K562 (cell line): Measurements from ENCODE around the gene HDAC2. TPM values are rescaled to one million over a fixed set of nuclear protein-coding genes. Genes with fewer than 3 reads are reported as not detected.

ENCODE experiments used
- ATAC-seq: fragments of 200-7000 bp; cut with Tn5 transposase; 3 replicates; pipeline ENCODE4 v1.9.1; 2020; ENCODE audit warnings: moderate library complexity
- BruUV-seq: library from RNA; stranded (reverse); fragments of 400-500 nt; replicated peaks from 2 replicates; lab custom pipeline; 2021; lab: Mats Ljungman, UMichigan
- CTCF ChIA-PET: fragments of 300-600 bp; formaldehyde crosslinking; extraction: SDS; loops from one replicate; lab custom pipeline; 2021; ENCODE audit warnings: low intra/inter-chr PET ratio; lab: Yijun Ruan, JAX
- POLR2A ChIA-PET: fragments of 300-600, 350-650 bp; sonication (Branson Sonifier 250); formaldehyde crosslinking; extraction: SDS; loops from one replicate; lab custom pipeline; 2021; ENCODE audit warnings: antibody characterized with exemption, inconsistent platforms; lab: Yijun Ruan, JAX
- DNase-seq, 4 experiments: peaks; one replicate each; pipeline versions ENCODE4 v3.0.0 to v3.0.0-alpha.2; 2011 to 2018; ENCODE audit warnings: low spot score in 3 of 4, mixed read lengths in 3 of 4; ENCODE audit errors: extremely low read depth in 1 of 4
- FAIRE-seq: peaks from 2 replicates; lab custom pipeline; 2011; peaks lifted over from hg19 to GRCh38; lab: Jason Lieb, UNC
- H2AFZ ChIP-seq: 2 replicates; pipeline ENCODE4 v1.6.0; 2011; ENCODE audit warnings: low read depth, low read length, control low read depth, inconsistent platforms
- H3K27ac ChIP-seq: fragments of 200-600 bp; 3 replicates; pipeline ENCODE4 v1.8.0; 2011; ENCODE audit warnings: low read depth, mild to moderate bottlenecking, control low read depth, inconsistent platforms, low read length, moderate library complexity, mixed read lengths; ENCODE audit errors: extremely low read depth
- H3K27me3 ChIP-seq, 2 experiments: fragments of 300-600 bp in 1 of 2; 2 replicates in 1 of 2; 3 replicates in 1 of 2; pipeline versions ENCODE4 v1.6.0 to v1.8.0; 2011; ENCODE audit warnings: inconsistent platforms in 2 of 2, low read length in 2 of 2, mild to moderate bottlenecking in 1 of 2, mixed read lengths in 1 of 2, moderate library complexity in 1 of 2; ENCODE audit not compliant: control insufficient read depth in 2 of 2, insufficient read depth in 2 of 2
- H3K36me3 ChIP-seq: fragments of 300-600 bp; 3 replicates; pipeline ENCODE4 v1.8.0; 2011; ENCODE audit warnings: mild to moderate bottlenecking, low read length, inconsistent platforms; ENCODE audit not compliant: control insufficient read depth, insufficient read depth
- H3K4me1 ChIP-seq, 2 experiments: fragments of 200-600 bp in 1 of 2; replicated peaks in 1 of 2; 2 replicates in 1 of 2; 3 replicates in 1 of 2; pipeline versions ENCODE4 v1.5.1 to v1.8.0; 2011; ENCODE audit warnings: inconsistent platforms in 2 of 2, low read length in 2 of 2, mild to moderate bottlenecking in 1 of 2, mixed read lengths in 1 of 2, moderate library complexity in 1 of 2; ENCODE audit not compliant: control insufficient read depth in 2 of 2, insufficient read depth in 2 of 2
- H3K4me2 ChIP-seq: 2 replicates; pipeline ENCODE4 v1.6.1; 2011; ENCODE audit warnings: low read length, control low read depth, inconsistent platforms, mixed read lengths; ENCODE audit not compliant: insufficient read depth
- H3K4me3 ChIP-seq: fragments of 200-600 bp; sonication (generic), shearing (Covaris generic); 2 replicates; pipeline ENCODE4 v1.5.1; 2016; ENCODE audit warnings: control low read depth, inconsistent platforms
- H3K79me2 ChIP-seq: fragments of 200-600 bp; 3 replicates; pipeline ENCODE4 v1.8.0; 2011; ENCODE audit warnings: low read length, inconsistent platforms; ENCODE audit not compliant: control insufficient read depth, insufficient read depth
- H3K9ac ChIP-seq, 2 experiments: 2 replicates each; pipeline versions ENCODE4 v1.6.0 to v1.6.1; 2011; ENCODE audit warnings: low read depth in 2 of 2, low read length in 2 of 2, control low read depth in 1 of 2, inconsistent platforms in 1 of 2, mild to moderate bottlenecking in 1 of 2, mixed read lengths in 1 of 2; ENCODE audit not compliant: insufficient read depth in 1 of 2
- H3K9me1 ChIP-seq: one replicate; pipeline ENCODE4 v1.6.0; 2011; ENCODE audit warnings: inconsistent platforms, mild to moderate bottlenecking, low read length, moderate library complexity; ENCODE audit not compliant: control insufficient read depth, insufficient read depth
- H3K9me3 ChIP-seq: replicated peaks from 2 replicates; pipeline ENCODE4 v1.5.1; 2011; ENCODE audit warnings: low read depth, low read length, inconsistent platforms; ENCODE audit not compliant: control insufficient read depth, insufficient read depth
- H4K20me1 ChIP-seq: replicated peaks from 2 replicates; pipeline ENCODE4 v1.6.1; 2011; ENCODE audit warnings: low read length, inconsistent platforms, mixed read lengths; ENCODE audit not compliant: control insufficient read depth, insufficient read depth
- ARHGAP35 ChIP-seq: fragments of 450-650 bp; IDR thresholded peaks from 2 replicates; pipeline ENCODE4 v1.6.1; 2018; ENCODE audit not compliant: partially characterized antibody
- CEBPG ChIP-seq, 3 experiments: fragments of 200-800 bp in 1 of 3; sonication (Bioruptor generic) in 1 of 3; sonication (generic) in 1 of 3; formaldehyde crosslinking in 1 of 3; IDR thresholded peaks in 2 of 3; conservative IDR thresholded peaks in 1 of 3; 2 replicates each; pipeline versions ENCODE4 v1.6.1 to v1.8.0; 2016 to 2022; ENCODE audit warnings: missing compliant biosample characterization in 2 of 3, missing genetic modification characterization in 2 of 3, mild to moderate bottlenecking in 1 of 3, missing genetic modification reagents in 1 of 3
- CREBBP ChIP-seq: IDR thresholded peaks from one replicate; pipeline ENCODE4 v1.6.1; 2012; ENCODE audit warnings: low read depth, mild to moderate bottlenecking, control low read depth, inconsistent platforms, low read length
- ELF2 ChIP-seq: fragments of 250-450 bp; sonication (Bioruptor Pico); IDR thresholded peaks from 2 replicates; pipeline ENCODE4 v1.5.0; 2021; ENCODE audit warnings: mild to moderate bottlenecking
- EP400 ChIP-seq: fragments of 450-650 bp; IDR thresholded peaks from 2 replicates; pipeline ENCODE4 v1.6.1; 2017; ENCODE audit warnings: antibody characterized with exemption, mild to moderate bottlenecking, moderate library complexity
- ETV5 ChIP-seq: sonication (generic); formaldehyde crosslinking; IDR thresholded peaks from 2 replicates; pipeline ENCODE4 v1.4.0; 2020; ENCODE audit warnings: low read depth, mild to moderate bottlenecking, missing genetic modification reagents
- HDAC6 ChIP-seq: IDR thresholded peaks from 2 replicates; pipeline ENCODE4 v1.6.1; 2012; ENCODE audit warnings: low read depth, mild to moderate bottlenecking, control low read depth, inconsistent platforms, low read length, moderate library complexity
- HNRNPUL1 ChIP-seq: fragments of 200-400 bp; formaldehyde crosslinking; IDR thresholded peaks from 2 replicates; pipeline ENCODE4 v1.6.1; 2017; ENCODE audit warnings: low read length
- IFI16 ChIP-seq: fragments of 250-450 bp; sonication (Bioruptor Pico); IDR thresholded peaks from 2 replicates; pipeline ENCODE4 v2.1.2; 2022; ENCODE audit warnings: mild to moderate bottlenecking, inconsistent platforms
- L3MBTL2 ChIP-seq: fragments of 450-650 bp; IDR thresholded peaks from 2 replicates; pipeline ENCODE4 v1.6.1; 2016; ENCODE audit warnings: mild to moderate bottlenecking, moderate library complexity
- RBM34 ChIP-seq: fragments of 200-400 bp; formaldehyde crosslinking; IDR thresholded peaks from 2 replicates; pipeline ENCODE4 v1.6.1; 2018; ENCODE audit warnings: low read length, borderline replicate concordance; ENCODE audit not compliant: insufficient read depth
- TCF15 ChIP-seq: fragments of 250-450 bp; sonication (Bioruptor Pico); IDR thresholded peaks from 2 replicates; pipeline ENCODE4 v1.8.0; 2022; ENCODE audit warnings: moderate library complexity, mild to moderate bottlenecking, inconsistent platforms
- TRIM28 ChIP-seq: fragments of 450-650 bp; IDR thresholded peaks from 2 replicates; pipeline ENCODE4 v1.6.1; 2017
- ZBTB43 ChIP-seq: sonication (generic); formaldehyde crosslinking; IDR thresholded peaks from 2 replicates; pipeline ENCODE4 v1.8.0; 2023; ENCODE audit warnings: mild to moderate bottlenecking, missing genetic modification reagents
- ZNF121 ChIP-seq: sonication (generic); formaldehyde crosslinking; conservative IDR thresholded peaks from 2 replicates; pipeline ENCODE4 v1.8.0; 2022; ENCODE audit warnings: missing genetic modification reagents
- ZNF239 ChIP-seq: fragments of 250-450 bp; sonication (Bioruptor Pico); IDR thresholded peaks from 2 replicates; pipeline ENCODE4 v1.4.0; 2020; ENCODE audit warnings: mild to moderate bottlenecking
- ZNF24 ChIP-seq: fragments of 450-650 bp; IDR thresholded peaks from 2 replicates; pipeline ENCODE4 v1.6.1; 2016
- ZNF282 ChIP-seq: sonication (generic); formaldehyde crosslinking; IDR thresholded peaks from 2 replicates; pipeline ENCODE4 v1.8.1; 2023; ENCODE audit warnings: missing genetic modification reagents
- ZNF583 ChIP-seq: fragments of 250-450 bp; sonication (Bioruptor Pico); IDR thresholded peaks from 2 replicates; pipeline ENCODE4 v1.4.0; 2020
- WGBS: fragments of 100-300 bp; shearing (Covaris generic); methylation state at CpG from one replicate; pipeline ENCODE4 v1.1.6; 2016; ENCODE audit warnings: low coverage, mixed read lengths; ENCODE audit not compliant: insufficient coverage; ENCODE audit errors: missing lambda C conversion rate; 5-methylcytosine and 5-hydroxymethylcytosine counted together
- in situ Hi-C: fragments of 300-500 bp; cut with MboI; formaldehyde crosslinking; loops from 4 replicates; pipeline ENCODE4 v1.15.0; 2018; ENCODE audit warnings: inconsistent platforms, mixed read lengths
- intact Hi-C: fragments of 100-400 bp; cut with micrococcal nuclease; formaldehyde crosslinking; loops from 2 replicates; pipeline ENCODE4 v1.14.2; 2022
- polyA plus RNA-seq, 8 experiments: library from polyadenylated mRNA; depleted of rRNA in 4 of 8; stranded (reverse) in 5 of 8; unstranded in 3 of 8; fragments of >200 nt; fragmentation: Nextera tagmentation in 2 of 8; fragmentation: Illumina TruSeq in 1 of 8; extraction: Ambion mirVana in 2 of 8; extraction: Trizol in 1 of 8; gene quantifications; 2 replicates each; pipeline versions ENCODE4 v1.2.1 to v1.2.3, GENCODE V29; 2011 to 2014; ENCODE audit warnings: inconsistent platforms in 1 of 8, missing spikeins in 1 of 8
- total RNA-seq, 7 experiments: library from RNA; depleted of rRNA in 6 of 7; stranded (reverse); fragments of >200 nt in 6 of 7; fragmentation: Illumina TruSeq in 2 of 7; extraction: Trizol in 2 of 7; gene quantifications; 2 replicates each; pipeline versions ENCODE4 v1.2.1 to v1.2.3, GENCODE V29; 2011 to 2021; ENCODE audit warnings: low replicate concordance in 1 of 7

Gene HDAC2
- total and polyA plus RNA-seq, 9 of the 15 experiments (the other 6 are each of a cell fraction or from before 2014, with no cell fraction given) = 67.0 to 277 (median 151) TPM

- Histone ChIP-seq H3K27me3 (no peaks in the 10 kb centered on the region), H4K20me1 (no peaks in the 10 kb centered on the region), H3K27ac (no peak overlapping the region), H3K9ac (no peak overlapping the region), H3K9me1 (no peaks in the 10 kb centered on the region), H3K4me3 (no peak overlapping the region), H3K79me2 (no peaks in the 10 kb centered on the region), H3K36me3 (no peaks in the 10 kb centered on the region), H3K4me2 (no peak overlapping the region), H2AFZ (no peak overlapping the region), H3K9me3 (no peaks in the 10 kb centered on the region), H3K4me1 (no peaks in the 10 kb centered on the region)
- DNase-seq = no peak
- ChIA-PET POLR2A (no interaction called here), CTCF (no interaction called here)
- intact Hi-C loops (loop anchor here (10.0 kb wide), 3 partner anchors 98 to 1898 kb away; no protein-coding TSS in a partner anchor), in situ Hi-C loops (no loop called here)
- ATAC-seq = no peak
- no peak for FAIRE-seq
- no peak for TF ChIP-seq ZBTB43 (CRISPR knock-in tag)
- TF ChIP-seq HDAC6 = no peak
- TF ChIP-seq ZNF583 = no peak
- TF ChIP-seq EP400 = no peak
- no peak for TF ChIP-seq ZNF121 (CRISPR knock-in tag)
- TF ChIP-seq RBM34 = no peak
- TF ChIP-seq ZNF239 = no peak
- TF ChIP-seq ZNF24 = no peak
- TF ChIP-seq HNRNPUL1 = no peak
- TF ChIP-seq ELF2 (CRISPR knock-in tag) = no peak
- no peak for TF ChIP-seq CEBPG (CRISPR knock-in tag; IDR thresholded peaks at IDR 0.05)
- no peak for TF ChIP-seq CEBPG (tag; conservative IDR thresholded peaks at IDR 0.05 in 1 of 2, IDR thresholded peaks at IDR 0.05 in 1 of 2)
- no peak for TF ChIP-seq ARHGAP35
- no peak for TF ChIP-seq L3MBTL2
- no peak for TF ChIP-seq TCF15 (CRISPR knock-in tag)
- no peak for TF ChIP-seq IFI16 (CRISPR knock-in tag)
- TF ChIP-seq TRIM28 = no peak
- TF ChIP-seq ETV5 (CRISPR knock-in tag) = no peak
- no peak for TF ChIP-seq CREBBP
- TF ChIP-seq ZNF282 (CRISPR knock-in tag) = no peak
- no TSS peak for BruUV-seq
- WGBS = 0% methylated on average over 3 of the region's 3 CpGs
These were observed 26.2 kb upstream of the HDAC2 start for GRCh38 chr6:113997116-113997515.
